ENCODE results near the gene SAPCD1.

The SAPCD1 gene

GRCh38 chr6:31762878-31763618 is 592 bp downstream of the SAPCD1 start:
- TF ChIP-seq, protein P1, sequence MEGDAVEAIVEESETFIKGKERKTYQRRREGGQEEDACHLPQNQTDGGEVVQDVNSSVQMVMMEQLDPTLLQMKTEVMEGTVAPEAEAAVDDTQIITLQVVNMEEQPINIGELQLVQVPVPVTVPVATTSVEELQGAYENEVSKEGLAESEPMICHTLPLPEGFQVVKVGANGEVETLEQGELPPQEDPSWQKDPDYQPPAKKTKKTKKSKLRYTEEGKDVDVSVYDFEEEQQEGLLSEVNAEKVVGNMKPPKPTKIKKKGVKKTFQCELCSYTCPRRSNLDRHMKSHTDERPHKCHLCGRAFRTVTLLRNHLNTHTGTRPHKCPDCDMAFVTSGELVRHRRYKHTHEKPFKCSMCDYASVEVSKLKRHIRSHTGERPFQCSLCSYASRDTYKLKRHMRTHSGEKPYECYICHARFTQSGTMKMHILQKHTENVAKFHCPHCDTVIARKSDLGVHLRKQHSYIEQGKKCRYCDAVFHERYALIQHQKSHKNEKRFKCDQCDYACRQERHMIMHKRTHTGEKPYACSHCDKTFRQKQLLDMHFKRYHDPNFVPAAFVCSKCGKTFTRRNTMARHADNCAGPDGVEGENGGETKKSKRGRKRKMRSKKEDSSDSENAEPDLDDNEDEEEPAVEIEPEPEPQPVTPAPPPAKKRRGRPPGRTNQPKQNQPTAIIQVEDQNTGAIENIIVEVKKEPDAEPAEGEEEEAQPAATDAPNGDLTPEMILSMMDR (IDR thresholded peaks at IDR 0.05; ENCODE audit: insufficient read depth, low read length, poor library complexity, severe bottlenecking), result no peak
- DNase-seq (ENCODE audit: extremely low read depth, insufficient read length), result no peak
- H3K27me3 ChIP-seq (replicated peaks; ENCODE audit: control insufficient read depth, insufficient read depth, low read length), result no peaks in the 10 kb centered on the region
- peaks cover 23% of the 10 kb centered on the region for H3K36me3 ChIP-seq (ENCODE audit: control insufficient read depth, insufficient read depth, low read length)
- H3K4me3 ChIP-seq (replicated peaks; ENCODE audit: low read depth, low read length), result no peak overlapping the region

GRCh38 chr6:31763619-31763940 is 1.1 kb downstream of the SAPCD1 start:
- Histone ChIP-seq H3K27me3 (replicated peaks; ENCODE audit: control insufficient read depth, insufficient read depth, low read length) (no peaks in the 10 kb centered on the region), H3K4me3 (replicated peaks; ENCODE audit: low read depth, low read length) (no peak overlapping the region), H3K36me3 (ENCODE audit: control insufficient read depth, insufficient read depth, low read length) (peaks cover 21% of the 10 kb centered on the region)
- no peak for DNase-seq (ENCODE audit: extremely low read depth, insufficient read length)
- TF ChIP-seq, protein P1 (IDR thresholded peaks at IDR 0.05; ENCODE audit: insufficient read depth, low read length, poor library complexity, severe bottlenecking), result no peak

- DNase-seq (ENCODE audit: extremely low read depth, insufficient read length), result no peak
- H3K4me3 ChIP-seq (replicated peaks; ENCODE audit: low read depth, low read length), result no peak overlapping the region
- no peaks in the 10 kb centered on the region for H3K27me3 ChIP-seq (replicated peaks; ENCODE audit: control insufficient read depth, insufficient read depth, low read length)
- H3K36me3 ChIP-seq (ENCODE audit: control insufficient read depth, insufficient read depth, low read length), result peaks cover 21% of the 10 kb centered on the region
- TF ChIP-seq, protein P1 (IDR thresholded peaks at IDR 0.05; ENCODE audit: insufficient read depth, low read length, poor library complexity, severe bottlenecking), result no peak
Measured at GRCh38 chr6:31764198-31764597, 1.7 kb downstream of the SAPCD1 start.

DNA sequence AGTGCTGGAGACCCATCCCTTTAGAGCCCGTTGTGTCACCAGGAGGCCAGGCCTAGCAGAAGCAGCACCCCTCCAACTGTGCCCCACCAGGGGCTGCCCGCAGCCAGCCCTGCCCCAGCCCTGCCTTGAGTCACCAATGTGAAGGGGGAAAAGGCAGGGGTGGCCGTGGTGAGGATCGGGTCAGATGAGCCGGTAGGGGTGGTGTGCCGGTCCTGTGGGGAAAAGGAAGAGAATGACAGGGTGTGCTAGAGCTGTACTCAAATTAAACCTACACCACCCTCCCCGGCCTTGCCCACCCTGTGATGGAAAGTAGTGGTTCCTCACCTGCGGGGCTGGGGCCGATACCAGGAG is 3.1 kb downstream of the SAPCD1 start:
- H3K4me3 ChIP-seq (replicated peaks; ENCODE audit: low read depth, low read length), result no peak overlapping the region
- TF ChIP-seq, protein P1 (IDR thresholded peaks at IDR 0.05; ENCODE audit: insufficient read depth, low read length, poor library complexity, severe bottlenecking), result no peak
- H3K36me3 ChIP-seq (ENCODE audit: control insufficient read depth, insufficient read depth, low read length), result peaks cover 16% of the 10 kb centered on the region
- no peaks in the 10 kb centered on the region for H3K27me3 ChIP-seq (replicated peaks; ENCODE audit: control insufficient read depth, insufficient read depth, low read length)
- no peak for DNase-seq (ENCODE audit: extremely low read depth, insufficient read length)

- H3K4me3 ChIP-seq (replicated peaks; ENCODE audit: low read depth, low read length), result no peak overlapping the region
- TF ChIP-seq, protein P1 (IDR thresholded peaks at IDR 0.05; ENCODE audit: insufficient read depth, low read length, poor library complexity, severe bottlenecking), result no peak
Measured at GRCh38 chr6:31765910-31766794, 3.7 kb downstream of the SAPCD1 start.

More at GRCh38 chr6:31765910-31766794, 3.7 kb downstream of the SAPCD1 start:
- DNase-seq (ENCODE audit: extremely low read depth, insufficient read length), result no peak
- Histone ChIP-seq H3K27me3 (replicated peaks; ENCODE audit: control insufficient read depth, insufficient read depth, low read length) (no peaks in the 10 kb centered on the region), H3K36me3 (ENCODE audit: control insufficient read depth, insufficient read depth, low read length) (peaks cover 12% of the 10 kb centered on the region)

Measured in GM06990 (cell line).